HG03060 (cell line): Measurements from ENCODE around the gene LIPA.
"Not testable (repeated sequence)": the region's sequence is repeated elsewhere in the genome, so short reads cannot be mapped to it uniquely, and the experiment has no call there.

Source experiments
- ATAC-seq: cut with Tn5 transposase; IDR thresholded peaks from one replicate; pipeline ENCODE4 v1.9.1; 2021; ENCODE audit warnings: low read depth, moderate number of reproducible peaks; ENCODE audit not compliant: unreplicated experiment

The LIPA gene

GRCh38 chr10:89271532-89271931, 20.0 kb upstream of the LIPA start:
- ATAC-seq: no peak

GRCh38 chr10:89270153-89270483, 18.5 kb upstream of the LIPA start:
- ATAC-seq: no peak

- no peak for ATAC-seq
These were observed 18.0 kb upstream of the LIPA start for GRCh38 chr10:89269433-89270152.

DNA sequence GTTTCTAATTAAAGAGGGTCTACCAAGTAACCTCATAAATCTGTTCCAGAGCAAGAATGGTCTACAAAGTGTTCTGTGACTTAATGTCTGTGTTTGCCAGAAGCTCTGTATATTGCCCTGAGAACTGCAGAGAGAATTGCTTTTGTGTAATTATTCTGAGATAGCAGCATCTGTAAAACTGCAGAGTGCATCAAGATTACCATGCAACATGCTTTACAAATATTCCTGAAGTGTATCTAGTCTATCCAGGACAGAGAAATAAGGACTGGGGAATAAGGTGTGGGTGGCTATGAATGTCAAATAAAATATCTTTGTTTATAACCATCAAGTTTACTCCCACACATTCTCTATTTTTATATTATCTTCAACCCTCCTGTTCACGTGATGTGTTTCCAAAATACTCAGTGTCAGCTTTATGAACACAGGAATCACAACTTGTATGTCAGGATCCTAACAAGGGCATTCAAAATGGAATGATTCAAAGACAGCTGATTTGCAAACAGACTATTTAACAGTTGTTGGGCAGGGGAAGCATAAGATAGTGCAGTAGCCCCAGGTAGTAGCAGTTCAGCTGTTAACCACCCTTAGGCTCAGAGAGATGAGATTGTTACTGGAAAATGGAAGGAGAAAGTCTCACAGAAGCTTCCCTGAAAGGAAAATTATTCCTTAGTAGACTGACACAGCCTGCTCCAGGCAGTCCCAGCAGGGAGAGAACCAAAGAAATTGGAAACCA, 15.3 kb upstream of the LIPA start:
- ATAC-seq: no peak

DNA sequence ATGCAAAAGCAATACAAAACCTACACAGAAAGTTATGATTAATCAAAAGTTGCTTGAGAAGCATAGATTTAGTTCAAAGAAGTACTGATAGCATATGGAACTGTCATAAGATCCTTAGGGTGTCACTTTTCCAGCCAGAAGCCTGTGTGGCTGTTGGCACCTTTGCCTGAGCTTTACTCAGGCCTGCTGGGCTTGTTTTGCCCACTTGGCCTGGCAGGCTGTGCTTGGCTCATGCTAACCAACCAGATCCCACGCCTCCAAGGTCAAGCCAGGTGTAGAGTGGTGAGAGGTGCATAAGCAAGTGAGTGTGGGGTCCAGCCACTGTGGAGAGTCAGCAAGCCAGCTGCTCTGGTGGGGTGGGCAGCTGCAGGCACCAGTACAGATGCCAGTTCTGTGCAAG, 12.0 kb upstream of the LIPA start:
- ATAC-seq: no peak

DNA sequence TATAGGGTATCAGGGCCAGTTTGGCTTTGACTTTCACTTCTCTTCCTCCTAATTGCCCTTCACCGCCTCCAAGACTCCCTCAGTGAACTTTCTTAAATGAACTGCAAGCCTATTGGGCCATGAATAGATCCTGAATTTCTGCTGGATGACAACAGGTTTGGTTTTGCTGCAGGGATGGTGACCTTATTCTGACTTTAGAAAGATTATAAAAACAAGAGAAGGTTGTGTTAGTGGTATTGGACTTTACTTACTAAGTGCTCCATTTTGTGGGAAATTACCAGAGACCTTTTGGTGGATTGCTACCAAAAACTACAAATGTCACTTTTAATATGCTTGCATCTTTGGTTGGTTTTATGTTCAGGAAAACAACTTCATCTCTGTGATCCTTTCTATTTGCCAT, 11.5 kb upstream of the LIPA start:
- no peak for ATAC-seq

DNA sequence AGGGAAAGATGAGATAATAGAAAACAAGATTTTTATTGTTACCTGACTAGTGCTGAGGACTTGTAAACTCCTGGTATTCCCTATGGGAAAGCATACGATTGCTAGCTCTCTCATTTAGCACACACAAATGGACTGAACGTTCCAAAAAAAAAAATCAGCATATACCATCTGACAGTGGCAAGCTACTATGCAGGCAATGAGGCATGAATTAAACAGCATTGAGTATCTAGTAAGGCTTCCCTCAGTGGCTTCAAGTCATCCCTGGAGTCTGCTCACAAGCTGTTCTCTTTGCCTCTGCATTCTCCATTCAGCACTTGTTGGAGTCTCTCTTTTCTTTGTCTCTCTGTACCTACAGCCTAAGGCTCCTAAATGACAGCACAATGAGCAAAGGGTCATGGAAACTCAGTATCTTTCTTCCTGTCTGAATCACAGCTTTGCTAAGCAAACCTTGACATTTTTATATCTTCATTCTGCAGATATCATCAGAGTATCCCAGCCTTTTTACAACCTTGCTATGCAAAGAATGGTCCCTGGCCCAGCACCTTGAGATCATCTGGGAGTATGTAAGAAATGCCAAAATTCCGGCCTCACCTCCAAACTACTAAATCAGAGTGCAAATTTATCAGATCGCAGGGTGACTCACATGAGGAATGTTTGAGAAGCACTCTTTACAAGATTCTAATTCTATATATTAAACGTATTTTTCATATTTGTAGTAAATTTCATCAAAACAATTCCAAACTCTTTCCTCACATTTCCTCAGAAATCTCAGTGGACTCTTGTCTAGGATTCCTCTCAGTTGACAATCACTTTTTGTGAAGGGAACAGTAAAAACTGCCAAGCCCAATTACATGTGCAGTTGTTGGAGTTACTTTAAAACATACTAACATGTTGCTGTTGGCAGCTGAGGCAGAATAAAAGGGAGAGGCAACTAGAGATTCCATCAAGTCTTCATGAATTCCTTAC, 10.8 kb upstream of the LIPA start:
- ATAC-seq: no peak

- ATAC-seq: no peak
These were observed 7.3 kb upstream of the LIPA start for GRCh38 chr10:89258881-89259280.

- no peak for ATAC-seq
These were observed 6.0 kb upstream of the LIPA start for GRCh38 chr10:89257581-89257980.

DNA sequence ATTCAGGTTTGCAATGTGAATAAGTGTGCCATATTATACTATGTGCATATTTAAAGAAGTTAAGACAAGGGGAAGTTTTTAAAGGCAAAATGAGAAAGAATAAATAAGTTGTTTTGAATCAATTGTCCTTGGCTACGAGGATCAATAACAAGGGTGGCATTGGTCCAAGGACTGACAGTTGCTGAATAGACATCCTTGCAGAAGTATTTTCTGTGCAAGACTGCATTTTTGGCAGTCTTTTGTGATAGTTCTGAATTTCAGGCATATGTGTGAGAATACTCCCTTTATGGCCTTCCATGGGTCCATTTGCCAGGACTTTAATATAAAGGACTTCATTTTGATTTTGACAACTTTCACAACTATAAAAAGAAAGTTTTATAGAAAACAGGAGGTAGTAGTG, 5.4 kb upstream of the LIPA start:
- no peak for ATAC-seq

- ATAC-seq: no peak
These were observed 4.8 kb upstream of the LIPA start for GRCh38 chr10:89256340-89256739.

GRCh38 chr10:89255793-89256192, 4.2 kb upstream of the LIPA start:
- no peak for ATAC-seq

GRCh38 chr10:89255091-89255579, 3.6 kb upstream of the LIPA start:
- not testable (repeated sequence) for ATAC-seq

GRCh38 chr10:89252225-89252585, 630 bp upstream of the LIPA start:
- no peak for ATAC-seq

DNA sequence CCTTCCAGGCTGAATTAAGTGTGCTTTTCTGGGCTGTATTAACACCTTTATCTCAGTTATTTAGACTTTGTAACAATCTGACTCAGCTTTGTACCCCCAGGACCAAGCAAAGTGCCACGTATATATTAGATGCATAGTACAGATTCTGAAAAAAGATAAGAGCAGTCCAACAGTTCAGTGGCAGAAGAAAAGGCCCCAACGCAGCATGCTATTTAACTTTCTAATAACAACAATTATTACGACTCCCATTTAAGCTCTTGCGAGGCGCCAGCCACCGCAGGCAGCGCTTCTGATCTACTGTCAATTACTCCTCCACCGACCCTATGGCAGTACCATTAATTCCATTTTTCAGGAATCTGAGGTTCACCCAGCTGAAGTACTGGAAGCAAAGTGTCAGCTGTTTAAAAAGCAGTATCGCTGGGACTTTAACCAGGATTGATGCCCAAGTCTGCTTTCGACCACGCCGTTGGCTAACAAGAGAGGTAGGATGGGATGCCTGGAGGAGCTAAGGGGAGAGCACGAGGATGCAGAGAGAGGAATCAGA, 638 bp downstream of the LIPA start:
- ATAC-seq: no peak

- ATAC-seq: no peak
These were observed 2.6 kb downstream of the LIPA start for GRCh38 chr10:89248990-89249389.

DNA sequence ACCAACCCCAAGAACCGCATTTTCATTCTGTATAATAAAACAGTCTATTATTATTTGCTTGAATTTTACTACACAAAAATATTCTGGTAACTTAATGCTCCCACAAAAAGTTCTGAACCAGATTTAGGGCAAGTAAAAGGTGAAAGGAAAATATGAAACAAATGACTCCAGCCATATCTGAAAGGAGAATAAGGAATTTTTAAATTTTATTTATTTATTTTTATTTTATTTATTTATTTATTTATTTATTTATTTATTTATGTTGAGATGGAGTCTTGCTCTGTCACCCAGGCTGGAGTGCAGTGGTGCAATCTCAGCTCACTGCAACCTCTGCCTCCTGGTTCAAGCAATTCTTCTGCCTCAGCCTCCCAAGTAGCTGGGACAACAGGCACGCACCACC, 4.0 kb downstream of the LIPA start:
- not testable (repeated sequence) for ATAC-seq

GRCh38 chr10:89245802-89246201, 5.8 kb downstream of the LIPA start:
- ATAC-seq: peak; percentile 40

DNA sequence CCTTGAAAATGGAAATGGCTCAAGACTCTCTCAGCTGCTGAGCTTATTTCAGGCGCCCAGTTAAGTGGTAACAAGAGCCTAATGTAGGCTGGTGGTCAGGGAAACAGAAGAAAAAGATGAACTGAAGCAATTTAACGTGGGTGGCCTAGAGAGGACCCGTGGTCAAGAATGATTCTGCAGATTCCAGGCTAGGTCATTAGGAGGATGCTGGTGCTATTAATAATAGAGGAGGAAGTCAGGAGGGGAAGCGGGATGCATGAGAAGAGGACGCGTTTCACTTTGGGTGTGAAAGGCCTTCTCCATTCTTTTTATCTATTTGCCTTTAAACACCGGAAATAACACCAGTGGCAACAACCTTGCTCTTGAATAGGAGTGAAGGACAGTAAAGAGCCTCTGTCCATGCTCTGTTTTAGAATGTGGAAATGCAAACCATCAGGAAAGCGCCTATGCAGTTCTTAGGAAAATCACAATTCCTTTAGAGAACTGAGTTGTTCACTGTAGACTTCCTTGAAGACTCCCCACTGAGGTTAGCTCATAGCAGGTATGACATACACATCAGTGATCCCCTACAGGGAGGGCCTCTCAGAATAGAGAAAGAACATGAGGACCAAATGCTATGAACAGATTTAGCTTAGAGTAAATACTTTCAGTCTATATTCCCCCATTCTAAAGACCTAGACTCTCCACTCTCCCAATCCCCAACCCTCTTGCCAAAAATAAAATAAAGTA, 8.6 kb downstream of the LIPA start:
- ATAC-seq: no peak

DNA sequence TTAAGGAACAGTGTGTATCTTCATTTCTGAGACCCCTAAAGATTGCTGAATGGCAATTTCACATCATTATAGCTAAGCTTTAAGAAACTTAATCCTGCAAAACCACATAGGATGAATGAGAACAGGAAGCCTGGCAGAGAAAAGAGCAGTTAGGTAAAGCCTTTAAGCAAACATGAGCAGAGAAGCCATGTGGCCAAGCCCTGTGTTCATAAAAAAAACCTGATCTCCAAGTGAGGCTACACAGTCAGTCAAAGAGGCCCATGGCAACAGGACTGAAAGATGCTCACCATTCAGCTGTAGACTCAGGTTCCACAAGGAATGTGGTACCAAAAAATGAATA, 9.3 kb downstream of the LIPA start:
- no peak for ATAC-seq
